ENCODE results near the gene PRPSAP1. TPM values are rescaled to one million over a fixed set of nuclear protein-coding genes. Genes with fewer than 3 reads are reported as not detected.

PRPSAP1 gene
- total RNA-seq, 2 experiments from 2014 or later: 10.8 to 12.1 TPM

- peaks cover 21% of the 10 kb centered on the region for H3K4me1 Mint-ChIP-seq (ENCODE audit: low read depth)
- no peak for TF ChIP-seq CTCF (IDR thresholded peaks at IDR 0.05)
- ChIA-PET POLR2A (interaction anchor here (0.6 to 3.0 kb wide), 13 partner anchors 9 to 1093 kb away, joined by 3 to 37 read pairs (median 4); partner anchors contain the start of genes GALK1, GGA3, MRPS7 and SPHK1), CTCF (interaction anchor here (1.2 to 2.7 kb wide), 4 partner anchors 31 to 233 kb away, joined by 3 to 12 read pairs (median 7); partner anchors contain the start of gene SPHK1)
- H3K27me3 ChIP-seq (ENCODE audit: control insufficient read depth in 1 of 2, insufficient read depth in 2 of 2, low read length in 2 of 2): no peaks in the 10 kb centered on the region
- DNase-seq: no peak
- H3K36me3 ChIP-seq (ENCODE audit: insufficient read depth, low read length): no peaks in the 10 kb centered on the region
- no peaks in the 10 kb centered on the region for H3K9me3 Mint-ChIP-seq
- H3K27ac Mint-ChIP-seq: peak overlapping the region; percentile 90
- no peak for ATAC-seq (ENCODE audit: poor library complexity)
- H3K9me3 ChIP-seq (ENCODE audit: control insufficient read depth in 1 of 2, insufficient read depth in 1 of 2, low read length in 2 of 2): no peaks in the 10 kb centered on the region
- H3K36me3 Mint-ChIP-seq (ENCODE audit: low read depth): peaks cover 11% of the 10 kb centered on the region
- peaks cover 21% of the 10 kb centered on the region for H3K4me1 ChIP-seq (ENCODE audit: insufficient read depth, low read length)
- no peaks in the 10 kb centered on the region for H3K27me3 Mint-ChIP-seq
- H3K27ac ChIP-seq (ENCODE audit: low read depth in 1 of 2, low read length in 2 of 2): peak overlapping the region in 1 of 2 donors; percentile 92
- intact Hi-C loops (cut with DNase I, micrococcal nuclease): loop anchor here (5.0 kb wide), 3 partner anchors 33 to 252 kb away; partner anchors contain the start of genes EXOC7 (in 1 of the 2) and UBE2O (in 1 of the 2)
- H3K4me3 ChIP-seq (ENCODE audit: low read length): peak overlapping the region; percentile 83
- H3K4me3 Mint-ChIP-seq: peak overlapping the region; percentile 98
Observed at GRCh38 chr17:76354317-76354729, 607 bp upstream of the PRPSAP1 start.

- DNase-seq: peak in 4 of 14 experiments; percentile 2 to 36 (median 6)
- ChIA-PET CTCF (interaction anchor here (1.2 to 2.7 kb wide), 4 partner anchors 32 to 205 kb away, joined by 3 to 12 read pairs (median 7); partner anchors contain the start of gene SPHK1), POLR2A (interaction anchor here (0.7 to 3.0 kb wide), 13 partner anchors 8 to 1020 kb away, joined by 3 to 37 read pairs (median 4); partner anchors contain the start of genes EXOC7, SPHK1 and UBE2O)
- intact Hi-C loops (cut with DNase I, micrococcal nuclease): loop anchor here (1.0 to 5.0 kb wide), 5 partner anchors 32 to 281 kb away; partner anchors contain the start of genes EXOC7 (in 1 of the 2), SPHK1 (in 1 of the 2), SRP68 (in 1 of the 2) and UBE2O (in 1 of the 2)
- peak overlapping the region; percentile 80 for H3K27ac Mint-ChIP-seq
- peak overlapping the region; percentile 83 for H3K4me3 ChIP-seq (ENCODE audit: low read length)
- H3K9me3 ChIP-seq (ENCODE audit: control insufficient read depth in 1 of 2, insufficient read depth in 1 of 2, low read length in 2 of 2): no peaks in the 10 kb centered on the region
- H3K36me3 ChIP-seq (ENCODE audit: insufficient read depth, low read length): no peaks in the 10 kb centered on the region
- H3K36me3 Mint-ChIP-seq (ENCODE audit: low read depth): peaks cover 11% of the 10 kb centered on the region
- no peak for TF ChIP-seq CTCF (IDR thresholded peaks at IDR 0.05)
- peaks cover 21% of the 10 kb centered on the region for H3K4me1 Mint-ChIP-seq (ENCODE audit: low read depth)
- no peak for ATAC-seq (ENCODE audit: poor library complexity)
- H3K4me3 Mint-ChIP-seq: peak overlapping the region; percentile 98
- H3K9me3 Mint-ChIP-seq: no peaks in the 10 kb centered on the region
- no peaks in the 10 kb centered on the region for H3K27me3 Mint-ChIP-seq
- no peaks in the 10 kb centered on the region for H3K27me3 ChIP-seq (ENCODE audit: control insufficient read depth in 1 of 2, insufficient read depth in 2 of 2, low read length in 2 of 2)
- H3K27ac ChIP-seq (ENCODE audit: low read depth in 1 of 2, low read length in 2 of 2): peak overlapping the region in 1 of 2 donors; percentile 29
- H3K4me1 ChIP-seq (ENCODE audit: insufficient read depth, low read length): peaks cover 21% of the 10 kb centered on the region
Observed at GRCh38 chr17:76353004-76353598, 615 bp downstream of the PRPSAP1 start.

DNA sequence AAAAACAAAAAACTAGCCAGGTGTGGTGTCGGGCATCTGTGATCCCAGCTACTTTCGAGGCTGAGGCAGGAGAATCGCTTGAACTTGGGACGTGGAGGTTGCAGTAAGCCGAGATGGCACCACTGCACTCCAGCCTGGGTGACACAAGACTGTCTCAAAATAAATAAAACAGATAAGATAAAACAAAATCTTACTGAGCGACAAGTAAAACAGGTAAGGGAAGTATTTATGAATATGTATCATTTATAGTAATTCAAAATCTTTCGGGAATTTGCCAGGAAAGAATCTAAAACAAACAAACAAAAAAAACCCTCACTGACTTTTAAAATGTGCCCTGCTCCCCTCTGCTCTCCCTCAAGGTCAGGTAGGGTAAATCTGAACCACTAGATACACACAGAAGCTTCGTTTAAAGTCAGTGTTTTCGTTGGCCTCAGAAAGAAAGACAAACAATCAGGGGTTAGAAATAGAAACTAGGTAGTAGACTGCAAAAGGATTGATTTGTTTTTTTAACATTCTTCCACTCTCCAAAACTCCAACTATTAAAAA is 2.1 kb downstream of the PRPSAP1 start:
- peaks cover 22% of the 10 kb centered on the region for H3K36me3 Mint-ChIP-seq (ENCODE audit: low read depth)

More for the DNA sequence above, 2.1 kb downstream of the PRPSAP1 start:
- CTCF ChIA-PET: interaction anchor here (1.2 kb wide), 1 partner anchor 46 kb away, joined by 3 read pairs; no protein-coding TSS in a partner anchor
- Histone ChIP-seq H3K27ac (ENCODE audit: low read depth in 1 of 2, low read length in 2 of 2) (no peak overlapping the region), H3K9me3 (ENCODE audit: control insufficient read depth in 1 of 2, insufficient read depth in 1 of 2, low read length in 2 of 2) (no peaks in the 10 kb centered on the region), H3K4me1 (ENCODE audit: insufficient read depth, low read length) (peaks cover 21% of the 10 kb centered on the region), H3K27me3 (ENCODE audit: control insufficient read depth in 1 of 2, insufficient read depth in 2 of 2, low read length in 2 of 2) (no peaks in the 10 kb centered on the region), H3K36me3 (ENCODE audit: insufficient read depth, low read length) (peaks cover 10% of the 10 kb centered on the region), H3K4me3 (ENCODE audit: low read length) (no peak overlapping the region)
- H3K9me3 Mint-ChIP-seq: no peaks in the 10 kb centered on the region
- intact Hi-C loops (cut with DNase I, micrococcal nuclease): loop anchor here (2.0 to 5.0 kb wide), 4 partner anchors 33 to 249 kb away; partner anchors contain the start of genes EXOC7 (in 1 of the 2), SPHK1 (in 1 of the 2) and UBE2O (in 1 of the 2)
- peaks cover 21% of the 10 kb centered on the region for H3K4me1 Mint-ChIP-seq (ENCODE audit: low read depth)
- DNase-seq (no peak), ATAC-seq (ENCODE audit: poor library complexity) (no peak)
- POLR2A ChIA-PET: interaction anchor here (3.0 kb wide), 1 partner anchor 33 kb away, joined by 37 read pairs; the partner anchor contains the start of gene SPHK1
- H3K4me3 Mint-ChIP-seq: peak overlapping the region; percentile 93
- H3K27ac Mint-ChIP-seq: no peak overlapping the region
- H3K27me3 Mint-ChIP-seq: no peaks in the 10 kb centered on the region
- TF ChIP-seq CTCF (IDR thresholded peaks at IDR 0.05): no peak
